Measurements from ENCODE around the gene SUCLA2.

Gene SUCLA2

GRCh38 chr13:48001114-48001881 is at the start of gene SUCLA2:
TSS of gene SUCLA2 (minus strand) at chr13:48001273. CDS start at chr13:48001269, 4 bp downstream.
- no peak for TF ChIP-seq CTCF (IDR thresholded peaks at IDR 0.05; ENCODE audit: low read depth, low read length)
- peak within 1 kb of the TSS; percentile 86 for H3K4me3 ChIP-seq (ENCODE audit: low read depth, low read length)
- H3K27ac ChIP-seq, result peak within 1 kb of the TSS; percentile 76
- H3K27me3 ChIP-seq (ENCODE audit: insufficient read depth, low read depth, severe bottlenecking), result no peaks in the 10 kb centered on the region
- H3K36me3 ChIP-seq, result no peaks in the 10 kb centered on the region
- no peaks in the 10 kb centered on the region for H3K9me3 ChIP-seq (ENCODE audit: severe bottlenecking)
- DNase-seq, result peak; percentile 79

DNA sequence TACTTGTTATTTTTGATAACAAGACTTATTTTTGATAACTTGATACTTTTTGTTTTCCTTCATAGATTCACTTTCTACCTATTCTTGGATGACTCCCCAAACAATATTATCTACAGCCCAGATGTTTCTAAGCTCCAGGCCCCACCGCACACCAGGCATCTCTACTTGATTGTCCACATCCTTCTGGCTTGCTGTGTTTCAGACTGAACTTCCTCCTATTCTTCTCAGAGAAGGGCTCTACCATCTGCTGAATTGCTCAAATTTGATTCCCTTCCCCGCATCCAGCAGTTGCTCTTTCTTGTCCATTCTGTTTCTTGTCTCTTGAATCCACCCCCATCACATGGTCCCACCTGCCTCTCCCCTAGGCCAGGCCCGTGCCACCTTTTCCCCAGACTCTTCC is 49.5 kb upstream of the SUCLA2 start:
- no peaks in the 10 kb centered on the region for H3K36me3 ChIP-seq
- no peak for TF ChIP-seq CTCF (IDR thresholded peaks at IDR 0.05; ENCODE audit: low read depth, low read length)
- no peak overlapping the region for H3K27ac ChIP-seq
- no peaks in the 10 kb centered on the region for H3K27me3 ChIP-seq (ENCODE audit: insufficient read depth, low read depth, severe bottlenecking)
- no peak for DNase-seq
- H3K9me3 ChIP-seq (ENCODE audit: severe bottlenecking), result no peaks in the 10 kb centered on the region
- no peak overlapping the region for H3K4me3 ChIP-seq (ENCODE audit: low read depth, low read length)

GRCh38 chr13:48043789-48044503 is 42.9 kb upstream of the SUCLA2 start:
- no peak overlapping the region for H3K4me3 ChIP-seq (ENCODE audit: low read depth, low read length)
- H3K27ac ChIP-seq, result no peak overlapping the region
- no peaks in the 10 kb centered on the region for H3K9me3 ChIP-seq (ENCODE audit: severe bottlenecking)
- no peak for DNase-seq
- H3K27me3 ChIP-seq (ENCODE audit: insufficient read depth, low read depth, severe bottlenecking), result no peaks in the 10 kb centered on the region
- no peaks in the 10 kb centered on the region for H3K36me3 ChIP-seq
- TF ChIP-seq CTCF (IDR thresholded peaks at IDR 0.05; ENCODE audit: low read depth, low read length), result no peak

DNA sequence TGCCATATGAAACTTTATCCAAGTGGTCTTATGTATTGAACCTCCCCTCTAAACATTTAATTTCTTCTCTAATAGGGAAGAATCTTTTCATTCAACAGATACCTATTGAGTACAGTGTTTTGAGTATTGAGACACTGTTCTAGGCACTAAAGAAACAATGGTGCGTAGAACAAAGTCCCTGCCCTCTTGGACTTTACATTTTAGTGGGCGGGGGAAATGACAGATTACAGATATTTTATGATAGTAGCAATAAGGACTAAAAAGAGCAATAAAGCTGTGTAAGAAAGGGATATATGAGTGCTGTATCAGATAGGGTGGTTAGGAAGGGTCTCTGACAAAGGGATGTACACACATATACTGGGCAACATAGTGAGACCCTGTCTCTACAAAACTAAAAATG is 41.8 kb upstream of the SUCLA2 start:
- Histone ChIP-seq H3K27ac (no peak overlapping the region), H3K36me3 (no peaks in the 10 kb centered on the region), H3K27me3 (ENCODE audit: insufficient read depth, low read depth, severe bottlenecking) (no peaks in the 10 kb centered on the region), H3K4me3 (ENCODE audit: low read depth, low read length) (no peak overlapping the region), H3K9me3 (ENCODE audit: severe bottlenecking) (no peaks in the 10 kb centered on the region)
- TF ChIP-seq CTCF (IDR thresholded peaks at IDR 0.05; ENCODE audit: low read depth, low read length), result no peak
- DNase-seq, result no peak

GRCh38 chr13:48040896-48041295 is 39.8 kb upstream of the SUCLA2 start:
- TF ChIP-seq CTCF (IDR thresholded peaks at IDR 0.05; ENCODE audit: low read depth, low read length), result no peak
- H3K36me3 ChIP-seq, result no peaks in the 10 kb centered on the region
- no peak overlapping the region for H3K4me3 ChIP-seq (ENCODE audit: low read depth, low read length)
- H3K27ac ChIP-seq, result no peak overlapping the region
- H3K27me3 ChIP-seq (ENCODE audit: insufficient read depth, low read depth, severe bottlenecking), result no peaks in the 10 kb centered on the region
- DNase-seq, result no peak
- H3K9me3 ChIP-seq (ENCODE audit: severe bottlenecking), result no peaks in the 10 kb centered on the region

Measured in WERI-Rb-1 (cell line).